ENCODE results near the gene PHF21A.
"Not testable (repeated sequence)": the region's sequence is repeated elsewhere in the genome, so short reads cannot be mapped to it uniquely, and the experiment has no call there.

DNA sequence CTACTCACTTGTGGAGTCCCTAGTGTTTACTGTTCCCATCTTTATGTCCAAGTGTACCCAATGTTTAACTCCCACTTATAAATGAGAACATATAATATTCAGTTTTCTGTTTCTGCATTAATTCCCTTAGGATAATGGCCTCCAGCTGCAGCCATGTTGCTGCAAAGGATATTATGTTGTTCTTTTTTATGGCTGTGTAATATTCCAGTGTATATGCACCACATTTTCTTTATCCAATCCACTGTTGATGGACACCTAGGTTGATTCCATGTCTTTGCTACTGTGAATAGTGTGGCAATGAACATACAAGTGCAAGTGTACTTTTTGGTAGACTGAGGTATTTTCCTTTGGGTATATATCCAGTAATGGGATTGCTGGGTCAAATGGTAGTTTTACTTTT lies 107.1 kb downstream of the PHF21A start:
- TF ChIP-seq, protein P1, sequence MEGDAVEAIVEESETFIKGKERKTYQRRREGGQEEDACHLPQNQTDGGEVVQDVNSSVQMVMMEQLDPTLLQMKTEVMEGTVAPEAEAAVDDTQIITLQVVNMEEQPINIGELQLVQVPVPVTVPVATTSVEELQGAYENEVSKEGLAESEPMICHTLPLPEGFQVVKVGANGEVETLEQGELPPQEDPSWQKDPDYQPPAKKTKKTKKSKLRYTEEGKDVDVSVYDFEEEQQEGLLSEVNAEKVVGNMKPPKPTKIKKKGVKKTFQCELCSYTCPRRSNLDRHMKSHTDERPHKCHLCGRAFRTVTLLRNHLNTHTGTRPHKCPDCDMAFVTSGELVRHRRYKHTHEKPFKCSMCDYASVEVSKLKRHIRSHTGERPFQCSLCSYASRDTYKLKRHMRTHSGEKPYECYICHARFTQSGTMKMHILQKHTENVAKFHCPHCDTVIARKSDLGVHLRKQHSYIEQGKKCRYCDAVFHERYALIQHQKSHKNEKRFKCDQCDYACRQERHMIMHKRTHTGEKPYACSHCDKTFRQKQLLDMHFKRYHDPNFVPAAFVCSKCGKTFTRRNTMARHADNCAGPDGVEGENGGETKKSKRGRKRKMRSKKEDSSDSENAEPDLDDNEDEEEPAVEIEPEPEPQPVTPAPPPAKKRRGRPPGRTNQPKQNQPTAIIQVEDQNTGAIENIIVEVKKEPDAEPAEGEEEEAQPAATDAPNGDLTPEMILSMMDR (IDR thresholded peaks at IDR 0.05; ENCODE audit: poor library complexity), result not testable (repeated sequence)
- TF ChIP-seq EZH2 (IDR thresholded peaks at IDR 0.05; ENCODE audit: borderline replicate concordance); EZH2phosphoT487 (IDR thresholded peaks at IDR 0.05; ENCODE audit: low read depth, severe bottlenecking, unreplicated experiment): not testable (repeated sequence)
